Lower leg skin (tissue), 3 donors: ENCODE results near the gene PALLD.

ENCODE experiments used
- POLR2A ChIP-seq, 2 donors: fragments of 450-650 bp; IDR thresholded peaks; one replicate each; pipeline ENCODE4 v1.6.1; 2016 to 2017; ENCODE audit warnings: antibody characterized with exemption in 2 of 2, mild to moderate bottlenecking in 1 of 2, moderate library complexity in 1 of 2
- TF ChIP-seq, protein P1 (sequence below), 3 donors: fragments of 450-650 bp; IDR thresholded peaks; one replicate each; pipeline ENCODE4 v1.5.1; 2016; ENCODE audit warnings: antibody characterized with exemption in 3 of 3, mild to moderate bottlenecking in 3 of 3, moderate library complexity in 2 of 3

- no peak for TF ChIP-seq POLR2A (IDR thresholded peaks at IDR 0.05)
- TF ChIP-seq, protein P1, sequence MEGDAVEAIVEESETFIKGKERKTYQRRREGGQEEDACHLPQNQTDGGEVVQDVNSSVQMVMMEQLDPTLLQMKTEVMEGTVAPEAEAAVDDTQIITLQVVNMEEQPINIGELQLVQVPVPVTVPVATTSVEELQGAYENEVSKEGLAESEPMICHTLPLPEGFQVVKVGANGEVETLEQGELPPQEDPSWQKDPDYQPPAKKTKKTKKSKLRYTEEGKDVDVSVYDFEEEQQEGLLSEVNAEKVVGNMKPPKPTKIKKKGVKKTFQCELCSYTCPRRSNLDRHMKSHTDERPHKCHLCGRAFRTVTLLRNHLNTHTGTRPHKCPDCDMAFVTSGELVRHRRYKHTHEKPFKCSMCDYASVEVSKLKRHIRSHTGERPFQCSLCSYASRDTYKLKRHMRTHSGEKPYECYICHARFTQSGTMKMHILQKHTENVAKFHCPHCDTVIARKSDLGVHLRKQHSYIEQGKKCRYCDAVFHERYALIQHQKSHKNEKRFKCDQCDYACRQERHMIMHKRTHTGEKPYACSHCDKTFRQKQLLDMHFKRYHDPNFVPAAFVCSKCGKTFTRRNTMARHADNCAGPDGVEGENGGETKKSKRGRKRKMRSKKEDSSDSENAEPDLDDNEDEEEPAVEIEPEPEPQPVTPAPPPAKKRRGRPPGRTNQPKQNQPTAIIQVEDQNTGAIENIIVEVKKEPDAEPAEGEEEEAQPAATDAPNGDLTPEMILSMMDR (IDR thresholded peaks at IDR 0.05) = no peak
Measured at GRCh38 chr4:168560184-168561180, 63.6 kb downstream of the PALLD start.
